ENCODE data around the gene FBXO39. TPM values are rescaled to one million over a fixed set of nuclear protein-coding genes. Genes with fewer than 3 reads are reported as not detected.
"Not testable (repeated sequence)": the region's sequence is repeated elsewhere in the genome, so short reads cannot be mapped to it uniquely, and the experiment has no call there.

Gene FBXO39
- under 1 TPM; 0.10 to 0.32 (median 0.12) TPM for polyA plus RNA-seq (ENCODE audit: insufficient read length in 4 of 4)

DNA sequence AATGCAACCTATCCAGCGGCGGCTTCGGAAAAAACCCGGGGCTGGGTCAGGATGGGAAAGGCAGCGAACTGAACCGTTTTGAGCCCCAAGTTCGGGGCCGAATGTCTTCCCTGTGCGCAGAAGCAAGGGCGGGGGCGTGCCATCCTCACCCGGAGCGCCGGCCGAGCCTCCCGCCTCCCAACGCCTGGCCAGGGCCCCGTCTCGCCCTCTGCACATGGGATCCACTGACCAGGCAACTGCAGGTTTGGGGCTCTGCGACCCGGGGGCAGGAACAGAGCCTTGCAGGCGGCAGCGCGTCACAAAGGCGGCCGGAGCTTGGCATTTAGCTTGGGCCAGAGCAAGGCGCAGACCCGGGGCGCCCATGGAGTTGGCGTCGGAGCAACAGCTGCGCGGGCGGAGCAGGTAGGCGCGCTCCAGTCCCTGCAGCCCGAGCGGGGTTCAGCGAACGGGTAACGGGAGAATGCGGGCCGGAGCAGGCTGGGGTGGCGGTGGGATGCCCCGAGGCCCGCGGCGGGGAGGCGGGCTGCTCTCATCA is at the start of gene FBXO39:
Gene FBXO39, plus strand, starts transcription at position 345 of the 535 bp plus-strand sequence. CDS start 3,654 bp downstream, outside the sequence.
- no peak for DNase-seq (ENCODE audit: low read depth in 4 of 4, low spot score in 3 of 4)

DNA sequence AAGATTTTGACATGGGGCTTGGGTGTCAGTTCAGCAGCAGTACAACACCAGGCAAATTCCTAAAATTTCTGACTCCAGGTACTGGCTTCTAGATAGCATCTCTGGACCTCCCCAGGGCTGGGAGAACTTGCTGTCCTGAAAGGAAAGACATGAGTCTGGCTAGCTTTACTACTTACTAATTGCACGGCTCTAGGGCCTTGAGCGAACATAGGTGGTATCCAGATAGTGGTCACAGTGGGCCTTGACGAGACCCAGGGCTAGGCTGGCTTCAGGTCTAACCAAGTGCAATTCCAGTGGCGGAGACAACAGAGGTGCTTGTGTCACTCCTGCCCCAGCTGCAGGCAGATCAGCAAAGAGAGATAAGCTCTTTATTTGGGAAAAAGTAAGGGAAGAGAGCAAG is 46.5 kb upstream of the FBXO39 start:
- no peak for DNase-seq (ENCODE audit: low read depth in 4 of 4, low spot score in 3 of 4)

DNA sequence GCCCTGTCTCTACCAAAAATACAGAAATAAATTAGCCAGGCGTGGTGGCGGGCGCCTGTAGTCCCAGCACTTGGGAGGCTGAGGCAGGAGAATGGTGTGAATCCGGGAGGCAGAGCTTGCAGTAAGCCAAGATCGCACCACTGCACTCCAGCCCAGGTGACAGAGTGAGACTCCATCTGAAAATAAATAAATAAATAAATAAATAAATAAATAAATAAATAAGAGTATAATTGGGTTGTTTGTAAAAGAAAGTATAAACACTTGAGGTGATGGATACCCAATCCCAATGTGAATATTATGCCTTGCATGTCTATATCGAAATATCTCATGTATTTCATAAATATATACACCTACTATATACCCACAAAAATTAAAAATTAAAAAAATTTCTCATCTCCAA is 29.4 kb upstream of the FBXO39 start:
- not testable (repeated sequence) for DNase-seq (ENCODE audit: low read depth in 4 of 4, low spot score in 3 of 4)

DNA sequence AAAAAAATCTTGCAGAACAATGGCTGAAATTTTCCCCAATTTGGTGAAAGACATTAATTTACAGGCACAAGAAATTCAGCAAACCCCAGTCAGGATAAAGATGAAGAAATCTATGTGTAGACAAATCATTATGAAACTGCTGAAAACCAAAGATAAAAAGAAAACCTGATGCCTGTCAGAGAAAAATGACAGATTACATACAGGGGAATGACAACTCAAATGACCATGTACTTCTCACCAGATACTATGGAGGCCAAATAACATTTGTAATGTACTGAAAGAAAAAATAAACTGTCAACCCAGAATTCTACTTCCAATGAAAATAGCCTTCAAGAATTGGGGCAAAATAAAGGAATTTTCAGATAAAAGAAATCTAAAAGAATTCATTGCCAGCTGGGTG is 27.4 kb upstream of the FBXO39 start:
- no peak for DNase-seq (ENCODE audit: low read depth in 4 of 4, low spot score in 3 of 4)

DNA sequence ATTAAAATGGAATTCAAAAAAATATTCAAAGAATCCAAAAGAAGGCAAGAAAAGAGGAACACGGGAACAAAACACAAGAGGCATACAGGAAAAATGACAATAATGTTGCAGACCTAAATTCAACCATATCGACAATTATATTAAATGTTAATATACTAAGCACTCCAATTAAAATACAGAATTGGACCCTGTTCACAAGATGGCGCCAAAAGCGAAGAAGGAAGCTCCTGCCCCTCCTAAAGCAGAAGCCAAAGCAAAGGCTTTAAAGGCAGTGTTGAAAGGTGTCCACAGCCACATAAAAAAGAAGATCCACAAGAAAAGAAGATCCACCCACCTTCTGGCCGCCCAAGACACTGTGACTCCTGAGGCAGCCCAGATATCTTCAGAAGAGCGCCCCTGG is 26.5 kb upstream of the FBXO39 start:
- DNase-seq (ENCODE audit: low read depth in 4 of 4, low spot score in 3 of 4) = no peak

DNA sequence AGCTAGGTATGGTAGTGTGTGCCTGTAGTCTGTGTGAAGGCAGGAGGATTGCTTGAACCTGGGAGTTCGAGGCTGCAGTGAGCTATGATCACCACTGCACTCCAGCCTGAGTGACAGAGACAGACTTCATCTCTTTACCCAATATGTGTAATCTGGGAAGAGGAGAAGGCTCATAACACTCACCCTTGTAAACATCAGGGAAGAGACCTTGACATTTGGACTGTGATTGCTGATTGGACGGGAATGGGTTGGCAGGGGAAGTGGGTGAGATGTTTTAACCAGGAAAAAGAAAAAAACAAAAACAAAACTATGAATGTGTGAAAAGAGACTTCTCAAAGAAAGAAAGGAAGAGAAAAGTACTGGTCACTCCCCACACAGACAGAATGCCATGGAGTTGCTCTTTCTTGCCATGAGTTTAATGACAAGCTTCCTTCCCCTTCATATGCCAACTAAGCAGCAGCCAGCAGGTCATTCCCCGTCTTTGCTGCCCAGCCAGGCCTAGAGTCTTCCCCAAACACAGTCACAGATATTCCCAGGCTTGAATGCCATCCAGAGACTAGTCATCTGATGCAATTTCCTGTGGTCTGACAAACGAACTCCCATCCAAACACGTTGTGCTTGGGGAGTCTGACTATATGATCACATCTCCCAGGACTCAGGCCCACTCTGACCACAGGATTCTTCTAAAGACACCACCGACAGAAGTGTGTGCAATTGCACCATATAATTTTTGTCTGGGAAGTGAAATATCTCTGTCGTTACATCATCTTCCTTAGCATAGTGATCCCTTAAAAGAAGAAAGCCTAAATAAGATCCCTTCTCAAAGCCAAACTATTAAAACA is 23.7 kb upstream of the FBXO39 start:
- DNase-seq (ENCODE audit: low read depth in 4 of 4, low spot score in 3 of 4) = no peak

DNA sequence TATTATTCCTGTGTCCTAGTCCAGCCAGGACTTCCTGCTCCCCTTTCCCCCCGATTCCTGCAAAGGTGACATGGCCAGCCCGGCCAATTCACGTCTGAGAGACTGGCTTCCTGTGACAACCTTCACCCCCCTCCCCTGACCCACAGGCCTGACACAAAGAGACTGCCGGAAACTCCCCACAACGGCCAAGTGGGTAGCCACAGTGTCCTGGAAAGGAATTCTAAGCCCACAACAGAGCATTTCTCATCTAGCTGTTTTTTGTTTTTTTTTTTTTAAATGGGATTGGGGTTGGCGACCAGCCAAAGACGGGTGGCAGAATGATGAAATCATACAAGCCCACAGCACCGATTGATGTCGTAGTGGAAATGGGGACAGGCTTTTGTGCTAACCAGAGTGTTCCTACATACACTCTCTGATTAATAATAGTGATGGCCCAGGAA is 23.0 kb upstream of the FBXO39 start:
- peak in 2 of 4 donors; percentile 14 to 30 for DNase-seq (ENCODE audit: low read depth in 4 of 4, low spot score in 3 of 4)

DNA sequence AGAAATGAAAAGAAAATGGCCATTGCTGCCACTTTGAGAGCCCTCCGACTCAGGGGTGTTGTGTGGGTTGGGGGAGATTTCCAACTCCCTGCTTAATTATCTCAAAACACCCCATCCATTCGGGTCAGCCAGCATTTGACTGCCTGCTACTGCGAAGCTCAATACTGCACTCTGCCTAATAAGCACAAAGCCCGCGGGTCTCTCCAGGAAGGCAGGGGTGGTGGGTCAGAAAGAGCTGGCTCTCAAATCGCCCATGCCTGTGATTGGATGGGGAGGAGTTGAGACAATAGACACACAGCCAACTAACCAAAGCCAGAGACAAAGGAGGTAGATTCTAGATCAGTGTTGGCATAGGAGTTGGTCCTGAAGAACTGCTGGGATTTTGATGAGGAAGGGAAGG is 22.5 kb upstream of the FBXO39 start:
- no peak for DNase-seq (ENCODE audit: low read depth in 4 of 4, low spot score in 3 of 4)

DNA sequence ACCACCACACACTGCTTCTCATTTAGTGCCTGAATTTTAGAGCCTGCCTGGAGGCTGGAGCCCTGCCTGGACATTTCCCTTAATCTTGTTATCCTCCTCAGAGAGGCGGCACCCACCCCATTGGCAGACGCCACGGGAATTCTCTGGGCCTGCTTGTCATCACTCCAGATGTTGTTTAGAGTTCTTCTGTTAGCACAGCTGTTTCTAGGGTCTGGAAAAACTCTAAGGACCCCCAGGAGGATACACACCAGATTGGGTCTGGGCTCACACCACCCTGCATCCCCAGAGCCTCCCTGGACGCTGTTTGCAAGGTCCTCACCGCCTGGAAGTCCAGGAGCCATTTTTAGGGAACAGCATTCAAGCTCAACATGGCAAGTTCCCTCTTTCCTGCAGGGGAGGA is 20.7 kb upstream of the FBXO39 start:
- no peak for DNase-seq (ENCODE audit: low read depth in 4 of 4, low spot score in 3 of 4)

DNA sequence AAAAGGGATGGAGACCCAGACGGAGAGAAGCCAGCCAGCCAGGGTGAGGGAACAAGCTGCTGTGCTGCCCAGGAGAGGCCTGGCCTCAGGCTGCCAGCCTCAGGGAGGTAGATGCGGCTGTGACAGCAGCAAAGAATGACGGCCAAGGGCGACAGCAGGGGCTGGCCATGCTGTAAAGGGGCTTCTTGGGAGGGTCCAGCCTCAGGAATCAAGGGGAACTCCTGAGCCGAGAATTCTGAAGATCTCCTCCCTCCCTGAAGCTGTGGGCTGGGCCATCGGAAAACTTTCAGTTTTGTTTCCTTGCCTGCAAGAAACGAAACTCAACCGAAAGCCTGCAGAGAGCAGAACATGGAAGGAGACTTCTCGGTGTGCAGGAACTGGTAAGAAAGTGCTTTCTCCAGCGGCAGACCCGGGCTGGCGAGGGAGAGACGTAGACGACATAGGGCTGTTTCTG is 20.3 kb upstream of the FBXO39 start, which contains the start of gene XAF1:
Gene XAF1, plus strand, starts transcription at position 316 of the 454 bp plus-strand sequence. Its CDS starts 33 bp downstream, at position 349.
- no peak for DNase-seq (ENCODE audit: low read depth in 4 of 4, low spot score in 3 of 4)

DNA sequence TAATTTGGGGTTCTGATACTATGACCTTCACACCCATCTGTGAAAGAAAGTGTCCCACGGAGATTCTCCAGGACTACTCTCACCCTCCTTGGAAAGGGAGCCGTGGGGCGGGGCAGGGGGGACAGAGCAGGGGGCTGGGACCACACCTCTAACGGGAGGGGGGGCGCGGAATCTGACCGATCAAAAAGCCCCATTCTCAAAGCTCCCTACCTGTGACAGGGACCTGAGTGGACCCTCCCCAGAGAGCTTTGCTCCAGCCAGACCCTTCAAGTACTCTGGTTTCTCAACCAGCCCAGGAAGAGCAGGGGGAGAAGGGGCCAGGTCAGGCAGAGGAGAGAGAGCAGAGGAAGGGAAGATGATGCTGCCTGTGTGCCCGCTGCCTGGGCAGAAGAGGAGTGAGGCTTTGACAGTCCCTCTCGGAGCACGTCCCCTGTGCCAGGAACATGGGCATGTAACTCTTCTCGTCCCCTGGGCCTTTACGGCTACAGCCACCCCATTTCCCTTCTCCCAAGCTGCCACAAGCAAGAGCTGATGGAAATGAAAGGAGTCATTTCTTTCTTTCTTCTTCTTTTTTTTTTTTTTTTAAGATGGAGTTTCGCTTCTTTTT is 19.5 kb upstream of the FBXO39 start:
- no peak for DNase-seq (ENCODE audit: low read depth in 4 of 4, low spot score in 3 of 4)

DNA sequence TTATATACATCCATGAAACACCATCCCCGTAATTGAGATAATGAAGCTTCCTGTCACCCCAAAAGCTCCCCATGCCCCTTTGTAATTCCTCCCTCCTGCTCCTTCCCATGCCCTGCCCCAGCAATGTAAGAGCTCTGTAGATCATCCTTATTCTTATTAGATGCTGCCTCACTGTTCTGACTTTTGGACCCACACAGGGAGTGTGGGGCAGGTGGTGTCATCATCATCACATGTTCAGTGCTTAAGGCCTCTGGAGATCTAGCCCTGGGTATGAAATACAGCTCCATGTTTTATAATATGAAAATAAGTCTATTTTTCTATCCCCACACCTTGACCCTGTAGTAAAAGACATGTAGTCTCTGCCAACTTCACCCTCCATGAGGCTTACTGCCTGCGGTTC is 18.3 kb upstream of the FBXO39 start:
- no peak for DNase-seq (ENCODE audit: low read depth in 4 of 4, low spot score in 3 of 4)

DNA sequence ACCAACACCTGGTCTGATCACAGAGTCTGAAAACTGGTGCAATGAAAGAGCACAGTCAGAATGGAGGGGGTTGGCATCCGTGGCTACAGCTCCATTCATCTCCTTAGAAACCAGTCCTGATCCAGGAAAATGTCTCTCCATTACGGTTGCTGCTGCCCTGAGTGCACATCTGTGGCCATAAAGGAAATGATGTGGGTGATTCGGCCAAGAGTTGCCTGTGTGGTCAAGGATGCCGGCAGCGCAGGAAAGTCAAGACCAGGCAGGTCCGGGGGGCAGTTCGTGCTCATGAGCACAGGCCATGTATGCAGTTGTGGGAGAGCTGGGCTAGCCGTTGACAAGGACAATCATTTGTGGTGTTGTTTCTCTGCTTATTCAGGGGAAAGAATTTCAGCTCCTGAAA is 14.2 kb upstream of the FBXO39 start:
- DNase-seq (ENCODE audit: low read depth in 4 of 4, low spot score in 3 of 4) = no peak

DNA sequence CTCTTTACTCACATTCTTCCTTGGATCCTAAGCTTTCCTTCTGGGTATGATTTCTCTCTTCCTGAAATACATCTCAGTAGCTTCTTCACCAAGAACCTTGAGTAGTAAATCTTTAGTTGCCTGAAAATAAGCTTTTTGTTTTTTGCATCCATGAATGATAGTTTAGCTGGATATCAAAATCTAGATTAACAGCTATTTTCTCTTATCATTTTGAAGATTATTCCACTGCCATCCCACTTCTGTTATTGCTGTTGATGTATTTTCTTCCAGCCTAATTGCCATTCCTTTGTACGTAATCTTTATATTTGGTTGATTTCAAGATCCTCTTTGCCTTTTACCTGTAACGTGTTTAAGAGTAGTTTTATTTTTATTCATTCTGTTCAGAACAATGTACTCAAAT is 7.6 kb upstream of the FBXO39 start:
- no peak for DNase-seq (ENCODE audit: low read depth in 4 of 4, low spot score in 3 of 4)

DNA sequence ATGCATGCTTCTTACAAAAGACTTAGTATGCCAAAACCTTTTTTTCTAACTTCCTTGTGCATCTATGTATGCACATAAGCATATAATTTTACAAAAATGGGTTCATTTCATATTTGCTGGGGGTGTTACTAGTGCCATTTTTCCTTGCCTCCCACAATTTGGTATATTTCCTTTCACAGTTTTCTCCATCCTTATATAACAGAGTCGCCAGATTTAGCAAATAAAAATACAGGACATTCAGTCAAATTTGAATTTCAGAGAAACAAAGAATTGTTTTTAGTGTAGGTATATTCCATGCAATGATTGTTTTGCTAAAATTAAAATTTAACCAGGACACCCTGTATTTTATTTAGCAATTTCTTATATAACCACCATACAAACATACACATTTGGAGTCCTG is 4.0 kb upstream of the FBXO39 start:
- DNase-seq (ENCODE audit: low read depth in 4 of 4, low spot score in 3 of 4) = no peak

DNA sequence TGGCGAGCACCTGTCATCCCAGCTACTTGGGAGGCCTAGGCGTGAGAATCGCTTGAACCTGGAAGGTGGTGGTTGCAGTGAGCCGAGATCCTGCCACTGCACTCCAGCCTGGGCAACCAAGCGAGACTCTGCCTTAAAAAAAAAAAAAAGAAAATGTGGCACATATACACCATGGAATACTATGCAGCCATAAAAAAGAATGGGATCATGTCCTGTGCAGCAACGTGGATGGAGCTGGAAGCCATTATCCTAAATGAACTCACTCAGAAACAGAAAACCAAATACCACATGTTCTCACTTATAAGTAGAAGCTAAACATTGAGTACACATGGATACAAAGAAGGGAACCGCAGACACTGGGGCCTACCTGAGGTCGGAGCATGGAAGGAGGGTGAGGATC is 1.1 kb upstream of the FBXO39 start:
- DNase-seq (ENCODE audit: low read depth in 4 of 4, low spot score in 3 of 4) = not testable (repeated sequence)

DNA sequence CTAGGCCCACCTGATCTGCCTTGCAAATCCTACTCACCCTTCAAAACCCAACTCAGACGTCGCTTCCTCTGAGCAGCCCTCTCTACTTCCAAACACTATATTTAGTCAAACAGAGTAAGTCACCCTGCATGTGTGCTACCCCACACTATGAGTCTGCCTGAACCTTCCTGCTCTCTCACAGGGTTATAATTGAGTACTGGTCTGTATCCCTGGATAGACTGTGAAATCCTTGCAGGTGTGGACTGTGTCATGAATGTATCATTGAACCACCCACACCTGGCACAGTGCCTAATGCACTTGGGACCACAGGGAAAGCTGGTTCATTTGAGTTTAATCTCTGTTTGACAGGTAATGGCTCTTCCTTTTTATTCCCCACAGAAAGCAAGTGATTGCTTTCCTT is 3.4 kb downstream of the FBXO39 start:
- no peak for DNase-seq (ENCODE audit: low read depth in 4 of 4, low spot score in 3 of 4)

DNA sequence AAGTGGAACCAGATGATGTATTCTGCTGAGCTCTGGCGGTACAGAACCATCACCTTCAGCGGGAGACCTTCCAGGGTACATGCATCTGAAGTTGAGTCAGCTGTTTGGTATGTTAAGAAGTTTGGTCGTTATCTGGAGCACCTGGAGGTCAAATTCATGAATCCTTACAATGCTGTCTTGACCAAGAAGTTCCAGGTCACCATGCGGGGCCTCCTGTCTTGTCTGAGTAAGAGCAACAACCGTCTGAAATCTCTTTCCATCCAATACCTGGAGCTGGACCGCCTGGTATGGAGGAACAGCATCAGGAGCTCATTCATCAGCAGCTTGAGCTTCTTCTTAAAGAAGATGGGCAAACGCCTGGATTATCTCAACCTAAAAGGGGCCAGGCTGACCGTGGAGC is 4.0 kb downstream of the FBXO39 start:
- no peak for DNase-seq (ENCODE audit: low read depth in 4 of 4, low spot score in 3 of 4)

DNA sequence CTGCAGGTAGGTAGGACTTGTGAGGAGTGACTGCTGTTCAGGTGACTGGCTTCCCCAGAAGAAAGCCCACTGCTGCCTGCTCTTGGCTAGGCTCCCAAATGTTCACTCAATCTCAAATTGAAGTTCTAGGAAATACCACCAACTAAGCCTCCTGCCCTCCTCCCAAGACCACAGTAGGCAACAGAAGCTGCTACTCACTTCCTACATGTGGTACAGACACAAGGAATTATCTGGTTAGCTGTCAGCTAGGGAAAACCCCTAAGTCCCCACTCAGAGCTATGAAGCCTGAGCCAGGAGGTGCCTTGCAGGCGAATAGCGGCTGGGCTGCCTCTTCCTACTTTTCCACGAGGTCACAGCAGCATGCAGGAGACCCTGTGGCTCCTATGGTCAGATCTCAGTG is 4.9 kb downstream of the FBXO39 start:
- DNase-seq (ENCODE audit: low read depth in 4 of 4, low spot score in 3 of 4) = no peak

DNA sequence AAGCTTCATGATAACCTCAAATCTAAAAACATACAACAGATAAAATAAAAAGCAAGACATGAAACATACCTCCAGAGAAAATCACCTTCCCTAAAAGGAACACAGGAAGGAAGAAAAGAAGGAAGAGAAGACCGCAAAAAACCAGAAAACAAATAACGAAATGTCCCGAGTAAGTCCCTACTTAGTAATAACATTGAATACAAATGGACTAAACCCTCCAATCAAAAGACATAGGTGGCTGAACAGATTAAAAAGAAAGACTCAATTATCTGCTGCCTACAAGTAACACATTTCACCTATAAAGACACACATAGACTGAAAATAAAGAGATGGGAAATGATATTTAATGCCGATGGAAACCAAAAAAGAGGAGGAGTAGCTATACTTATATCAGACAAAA is 6.2 kb downstream of the FBXO39 start:
- DNase-seq (ENCODE audit: low read depth in 4 of 4, low spot score in 3 of 4) = no peak

DNA sequence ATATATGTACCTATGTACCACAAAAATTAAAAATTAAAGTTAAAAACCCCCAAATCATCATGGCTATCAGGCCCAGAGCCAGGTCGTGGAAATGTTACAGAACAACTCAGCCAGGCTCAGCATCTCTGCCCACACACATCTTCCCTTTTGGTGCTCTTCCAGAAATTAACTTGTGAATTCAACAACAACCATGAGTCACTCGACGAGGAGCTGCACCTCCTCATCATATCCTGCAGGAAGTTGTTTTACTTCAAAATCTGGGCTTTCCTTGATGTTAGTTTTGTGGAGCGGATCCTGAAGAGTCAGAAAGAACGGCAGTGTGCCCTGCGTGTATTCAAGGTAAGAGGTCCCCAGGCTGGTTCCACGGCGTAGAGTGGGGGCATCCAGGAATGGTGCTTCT is 10.6 kb downstream of the FBXO39 start:
- DNase-seq (ENCODE audit: low read depth in 4 of 4, low spot score in 3 of 4) = no peak
